Measurements from ENCODE around the gene PPIF.

DNA sequence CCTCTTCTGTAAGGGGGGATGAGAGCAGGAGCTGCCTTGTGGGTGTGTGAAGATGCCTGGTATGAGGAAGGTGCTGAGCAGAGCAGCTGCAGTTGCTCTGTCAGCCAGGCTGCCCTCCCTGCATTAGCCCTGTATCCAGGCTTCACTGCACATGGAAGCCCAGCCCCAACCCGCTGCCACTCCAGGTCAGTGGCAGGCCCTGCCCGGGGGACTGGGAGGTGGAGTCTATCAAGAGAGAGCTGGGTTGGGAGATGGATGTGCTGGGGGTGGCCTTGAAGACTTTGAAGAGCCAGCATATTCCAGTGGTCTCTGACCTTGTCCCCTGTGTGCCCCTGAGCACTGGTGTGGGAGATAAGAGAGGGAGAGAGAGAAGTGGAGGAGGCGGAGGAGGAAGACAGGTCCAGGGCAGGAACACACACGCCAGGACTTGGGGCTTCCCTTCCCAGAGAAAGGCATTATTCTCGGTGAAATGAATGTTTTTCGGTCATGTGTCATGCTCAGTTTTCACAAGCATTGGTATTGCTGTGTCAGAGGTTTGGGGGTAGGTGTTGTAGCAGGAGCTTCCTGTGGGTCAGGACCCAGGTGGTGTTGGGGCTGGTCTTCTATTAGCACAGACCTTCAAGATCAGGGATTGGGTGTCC, 2.6 kb downstream of the PPIF start:
- TF ChIP-seq, protein P1, sequence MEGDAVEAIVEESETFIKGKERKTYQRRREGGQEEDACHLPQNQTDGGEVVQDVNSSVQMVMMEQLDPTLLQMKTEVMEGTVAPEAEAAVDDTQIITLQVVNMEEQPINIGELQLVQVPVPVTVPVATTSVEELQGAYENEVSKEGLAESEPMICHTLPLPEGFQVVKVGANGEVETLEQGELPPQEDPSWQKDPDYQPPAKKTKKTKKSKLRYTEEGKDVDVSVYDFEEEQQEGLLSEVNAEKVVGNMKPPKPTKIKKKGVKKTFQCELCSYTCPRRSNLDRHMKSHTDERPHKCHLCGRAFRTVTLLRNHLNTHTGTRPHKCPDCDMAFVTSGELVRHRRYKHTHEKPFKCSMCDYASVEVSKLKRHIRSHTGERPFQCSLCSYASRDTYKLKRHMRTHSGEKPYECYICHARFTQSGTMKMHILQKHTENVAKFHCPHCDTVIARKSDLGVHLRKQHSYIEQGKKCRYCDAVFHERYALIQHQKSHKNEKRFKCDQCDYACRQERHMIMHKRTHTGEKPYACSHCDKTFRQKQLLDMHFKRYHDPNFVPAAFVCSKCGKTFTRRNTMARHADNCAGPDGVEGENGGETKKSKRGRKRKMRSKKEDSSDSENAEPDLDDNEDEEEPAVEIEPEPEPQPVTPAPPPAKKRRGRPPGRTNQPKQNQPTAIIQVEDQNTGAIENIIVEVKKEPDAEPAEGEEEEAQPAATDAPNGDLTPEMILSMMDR (IDR thresholded peaks at IDR 0.05; ENCODE audit: low read depth, low read length, missing input control), result no peak
- TF ChIP-seq, protein P2, sequence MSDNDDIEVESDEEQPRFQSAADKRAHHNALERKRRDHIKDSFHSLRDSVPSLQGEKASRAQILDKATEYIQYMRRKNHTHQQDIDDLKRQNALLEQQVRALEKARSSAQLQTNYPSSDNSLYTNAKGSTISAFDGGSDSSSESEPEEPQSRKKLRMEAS (IDR thresholded peaks at IDR 0.05), result no peak
- TF ChIP-seq TAF1 (conservative IDR thresholded peaks at IDR 0.05) (no peak), RAD21 (IDR thresholded peaks at IDR 0.05) (no peak), FOXA1 (IDR thresholded peaks at IDR 0.05) (no peak), YY1 (IDR thresholded peaks at IDR 0.05) (no peak), RXRA (IDR thresholded peaks at IDR 0.05) (no peak)
- TF ChIP-seq, protein P3, sequence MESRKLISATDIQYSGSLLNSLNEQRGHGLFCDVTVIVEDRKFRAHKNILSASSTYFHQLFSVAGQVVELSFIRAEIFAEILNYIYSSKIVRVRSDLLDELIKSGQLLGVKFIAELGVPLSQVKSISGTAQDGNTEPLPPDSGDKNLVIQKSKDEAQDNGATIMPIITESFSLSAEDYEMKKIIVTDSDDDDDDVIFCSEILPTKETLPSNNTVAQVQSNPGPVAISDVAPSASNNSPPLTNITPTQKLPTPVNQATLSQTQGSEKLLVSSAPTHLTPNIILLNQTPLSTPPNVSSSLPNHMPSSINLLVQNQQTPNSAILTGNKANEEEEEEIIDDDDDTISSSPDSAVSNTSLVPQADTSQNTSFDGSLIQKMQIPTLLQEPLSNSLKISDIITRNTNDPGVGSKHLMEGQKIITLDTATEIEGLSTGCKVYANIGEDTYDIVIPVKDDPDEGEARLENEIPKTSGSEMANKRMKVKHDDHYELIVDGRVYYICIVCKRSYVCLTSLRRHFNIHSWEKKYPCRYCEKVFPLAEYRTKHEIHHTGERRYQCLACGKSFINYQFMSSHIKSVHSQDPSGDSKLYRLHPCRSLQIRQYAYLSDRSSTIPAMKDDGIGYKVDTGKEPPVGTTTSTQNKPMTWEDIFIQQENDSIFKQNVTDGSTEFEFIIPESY (IDR thresholded peaks at IDR 0.05), result no peak
- TF ChIP-seq, protein P4, sequence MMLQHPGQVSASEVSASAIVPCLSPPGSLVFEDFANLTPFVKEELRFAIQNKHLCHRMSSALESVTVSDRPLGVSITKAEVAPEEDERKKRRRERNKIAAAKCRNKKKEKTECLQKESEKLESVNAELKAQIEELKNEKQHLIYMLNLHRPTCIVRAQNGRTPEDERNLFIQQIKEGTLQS (IDR thresholded peaks at IDR 0.05), result no peak
